GM23248 (cell line): ENCODE data around the gene CCT7. TPM values are rescaled to one million over a fixed set of nuclear protein-coding genes. Genes with fewer than 3 reads are reported as not detected.

Experiments
- DNase-seq: peaks from one replicate; pipeline ENCODE4 v3.0.0-alpha.2; 2015
- H2AFZ ChIP-seq: fragments of 200-600 bp; sonication (generic); 2 replicates; pipeline ENCODE4 v1.6.1; 2016; ENCODE audit warnings: antibody characterized with exemption
- H3F3A ChIP-seq: fragments of 200-600 bp; sonication (generic); 2 replicates; pipeline ENCODE4 v1.6.1; 2016; ENCODE audit warnings: mild to moderate bottlenecking, antibody characterized with exemption, mixed run types; ENCODE audit not compliant: insufficient read depth
- H3K27ac ChIP-seq: fragments of 200-600 bp; sonication (generic); 2 replicates; pipeline ENCODE4 v1.5.1; 2016; ENCODE audit warnings: mild to moderate bottlenecking
- H3K27me3 ChIP-seq: fragments of 200-600 bp; sonication (generic); replicated peaks from 2 replicates; pipeline ENCODE4 v1.6.1; 2016; ENCODE audit warnings: mild to moderate bottlenecking; ENCODE audit not compliant: insufficient read depth
- H3K36me3 ChIP-seq: fragments of 200-600 bp; sonication (generic); 2 replicates; pipeline ENCODE4 v1.6.1; 2016; ENCODE audit warnings: low read depth, mild to moderate bottlenecking
- H3K4me1 ChIP-seq: fragments of 200-600 bp; sonication (generic); 2 replicates; pipeline ENCODE4 v1.6.1; 2016; ENCODE audit warnings: mild to moderate bottlenecking; ENCODE audit not compliant: insufficient read depth
- H3K4me2 ChIP-seq: fragments of 200-600 bp; sonication (generic); one replicate; pipeline ENCODE4 v1.6.1; 2016; ENCODE audit warnings: mild to moderate bottlenecking; ENCODE audit not compliant: unreplicated experiment
- H3K4me3 ChIP-seq: fragments of 200-600 bp; sonication (generic); 2 replicates; pipeline ENCODE4 v1.5.1; 2016; ENCODE audit warnings: mild to moderate bottlenecking
- H3K79me2 ChIP-seq: fragments of 200-600 bp; sonication (generic); 2 replicates; pipeline ENCODE4 v1.6.1; 2016; ENCODE audit warnings: mild to moderate bottlenecking; ENCODE audit not compliant: insufficient read depth
- H3K9ac ChIP-seq: fragments of 200-600 bp; sonication (generic); 2 replicates; pipeline ENCODE4 v1.6.1; 2016; ENCODE audit warnings: mild to moderate bottlenecking
- H3K9me2 ChIP-seq: fragments of 200-600 bp; sonication (generic); 2 replicates; pipeline ENCODE4 v1.6.1; 2016; ENCODE audit warnings: mixed run types, mild to moderate bottlenecking, moderate library complexity; ENCODE audit not compliant: insufficient read depth
- H3K9me3 ChIP-seq: fragments of 200-600 bp; sonication (generic); one replicate; pipeline ENCODE4 v1.6.1; 2017; ENCODE audit warnings: low read depth
- H4K20me1 ChIP-seq: fragments of 200-600 bp; sonication (generic); 2 replicates; pipeline ENCODE4 v1.6.0; 2016; ENCODE audit not compliant: insufficient read depth
- EZH2 ChIP-seq: fragments of 200-600 bp; sonication (generic); IDR thresholded peaks from 2 replicates; pipeline ENCODE4 v1.6.1; 2018; ENCODE audit warnings: antibody characterized with exemption, mild to moderate bottlenecking; ENCODE audit not compliant: insufficient read depth, poor library complexity, severe bottlenecking
- EZH2phosphoT487 ChIP-seq: fragments of 200-600 bp; sonication (generic); IDR thresholded peaks from 2 replicates; pipeline ENCODE4 v1.6.1; 2018; ENCODE audit warnings: antibody characterized with exemption, moderate library complexity, mild to moderate bottlenecking, low read depth; ENCODE audit not compliant: insufficient read depth
- WGBS, 2 experiments: methylation state at CpG; one replicate each; pipeline ENCODE4 v1.1.6; 2015 to 2017; ENCODE audit warnings: low lambda C conversion rate in 2 of 2, low coverage in 1 of 2; ENCODE audit errors: missing lambda C conversion rate in 2 of 2; 5-methylcytosine and 5-hydroxymethylcytosine counted together
- in situ Hi-C: fragments of 300-500 bp; cut with MboI; formaldehyde crosslinking; loops from 2 replicates; pipeline ENCODE4 v1.15.0; 2020
- polyA plus RNA-seq: library from polyadenylated mRNA; unstranded; fragments of >200 nt; fragmentation: Nextera tagmentation; extraction: Ambion mirVana; gene quantifications from 2 replicates; pipeline ENCODE4 v1.2.1, GENCODE V29; 2016
- total RNA-seq: library from RNA; depleted of rRNA; stranded (reverse); fragments of >200 nt; shearing (Covaris generic); gene quantifications from 2 replicates; pipeline ENCODE4 v1.2.3, GENCODE V29; 2014

CCT7 gene
- total and polyA plus RNA-seq, 2 experiments from 2014 or later, result 213 to 272 TPM

DNA sequence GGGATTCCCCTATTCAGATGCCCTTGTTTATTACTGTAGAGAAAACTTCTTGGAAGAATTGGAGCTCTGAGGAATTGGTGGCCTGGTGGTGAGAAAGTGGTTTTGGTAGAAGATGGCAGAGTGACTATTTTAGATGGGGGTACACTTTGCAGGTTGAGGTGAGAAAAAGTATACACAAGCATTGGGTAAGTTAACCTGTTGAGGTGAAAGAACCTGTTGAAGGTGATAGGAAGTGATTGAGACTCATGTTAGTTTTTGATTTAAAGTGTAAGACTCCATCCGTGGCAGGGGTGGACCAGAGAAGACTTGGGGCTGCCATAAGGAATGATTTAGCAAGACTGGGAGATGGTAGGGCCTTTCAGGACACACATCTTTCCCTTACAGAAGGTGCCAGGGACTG is 3.1 kb downstream of the CCT7 start:
- no peak overlapping the region for H3K9ac ChIP-seq
- H3K27ac ChIP-seq, result no peak overlapping the region
- no peak overlapping the region for H3K4me2 ChIP-seq
- no peaks in the 10 kb centered on the region for H3K9me2 ChIP-seq
- DNase-seq, result no peak
- no peak overlapping the region for H3K4me3 ChIP-seq
- H4K20me1 ChIP-seq, result peaks cover 21% of the 10 kb centered on the region; the same call in 1 of the 2 replicates
- H3K9me3 ChIP-seq, result no peaks in the 10 kb centered on the region
- peaks cover 85% of the 10 kb centered on the region for H3K79me2 ChIP-seq
- H2AFZ ChIP-seq, result no peak overlapping the region
- H3K36me3 ChIP-seq, result peaks cover 12% of the 10 kb centered on the region; the same call in 1 of the 2 replicates
- H3K4me1 ChIP-seq, result peaks cover 25% of the 10 kb centered on the region
- no peaks in the 10 kb centered on the region for H3K27me3 ChIP-seq
- WGBS, 2 experiments, result 8 to 10% methylated on average over 1 of the region's 1 CpG
- peaks cover 29% of the 10 kb centered on the region for H3F3A ChIP-seq
- TF ChIP-seq EZH2, result no peak
- TF ChIP-seq EZH2phosphoT487, result no peak
- in situ Hi-C loops, result no loop called here

DNA sequence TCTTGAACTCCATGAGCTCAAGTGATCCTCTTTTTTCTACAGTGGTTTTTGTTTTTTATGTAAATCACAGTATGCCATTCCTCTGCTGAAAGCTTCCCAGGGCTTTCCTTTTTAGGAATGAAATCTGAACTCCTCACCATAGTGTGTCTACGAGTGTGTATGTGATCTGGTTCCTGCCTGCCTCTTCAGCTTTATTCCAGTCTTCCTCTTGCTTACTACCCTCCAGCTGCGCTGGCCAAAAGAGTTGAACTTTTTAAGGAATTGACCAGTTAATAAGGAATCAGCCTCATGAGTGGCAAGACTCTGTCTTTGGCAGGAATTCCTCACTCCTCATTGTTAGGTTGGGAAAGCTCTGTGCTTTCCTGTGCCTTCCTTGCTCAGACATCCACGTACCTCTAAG is 4.0 kb downstream of the CCT7 start:
- WGBS, 2 experiments, result 89 to 97% methylated on average over 3 of the region's 3 CpGs
- Histone ChIP-seq H3K9me2 (no peaks in the 10 kb centered on the region), H3K9ac (no peak overlapping the region), H2AFZ (no peak overlapping the region), H3F3A (peaks cover 29% of the 10 kb centered on the region), H3K27me3 (no peaks in the 10 kb centered on the region), H4K20me1 (peaks cover 21% of the 10 kb centered on the region; the same call in 1 of the 2 replicates), H3K4me3 (no peak overlapping the region), H3K4me1 (peaks cover 21% of the 10 kb centered on the region), H3K27ac (0 out of 2 replicates have a peak overlapping the region, but pooled peaks have one; percentile 6), H3K9me3 (no peaks in the 10 kb centered on the region), H3K36me3 (peaks cover 18% of the 10 kb centered on the region; the same call in 1 of the 2 replicates), H3K4me2 (no peak overlapping the region), H3K79me2 (peaks cover 90% of the 10 kb centered on the region)
- DNase-seq, result no peak
- TF ChIP-seq EZH2phosphoT487 (no peak), EZH2 (no peak)
- in situ Hi-C loops, result no loop called here

DNA sequence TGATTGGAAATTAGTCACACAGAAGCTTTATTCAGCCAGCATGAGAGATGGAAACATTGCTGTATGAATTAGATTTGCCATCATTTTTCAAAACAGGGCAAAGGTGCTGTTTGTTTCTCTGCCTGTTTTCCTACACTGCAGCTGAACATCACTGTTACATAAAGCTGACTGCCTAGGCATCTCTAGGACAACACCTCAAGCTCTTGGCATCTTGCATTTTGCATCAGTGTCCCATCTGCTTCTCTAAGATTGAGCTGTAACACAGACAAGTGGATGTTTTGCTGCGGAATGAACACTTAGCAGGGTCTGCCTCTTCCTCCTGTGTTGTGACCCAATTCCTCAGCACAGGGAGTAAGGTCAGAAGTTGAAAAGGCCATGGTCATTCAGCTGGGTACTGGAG is 4.9 kb downstream of the CCT7 start:
- 91 to 100% methylated on average over 1 of the region's 1 CpG for WGBS, 2 experiments
- Histone ChIP-seq H3K9me2 (no peaks in the 10 kb centered on the region), H3K27me3 (no peaks in the 10 kb centered on the region), H3K36me3 (peaks cover 24% of the 10 kb centered on the region; the same call in 1 of the 2 replicates), H3K27ac (peak overlapping the region; percentile 75; the same call in 1 of the 2 replicates), H3K4me1 (peaks cover 26% of the 10 kb centered on the region), H3K9me3 (no peaks in the 10 kb centered on the region), H3K4me2 (no peak overlapping the region), H4K20me1 (peaks cover 21% of the 10 kb centered on the region; the same call in 1 of the 2 replicates), H2AFZ (no peak overlapping the region), H3F3A (peaks cover 35% of the 10 kb centered on the region), H3K79me2 (peaks cover 98% of the 10 kb centered on the region), H3K4me3 (no peak overlapping the region), H3K9ac (no peak overlapping the region)
- no peak for DNase-seq
- in situ Hi-C loops, result no loop called here
- no peak for TF ChIP-seq EZH2
- no peak for TF ChIP-seq EZH2phosphoT487

DNA sequence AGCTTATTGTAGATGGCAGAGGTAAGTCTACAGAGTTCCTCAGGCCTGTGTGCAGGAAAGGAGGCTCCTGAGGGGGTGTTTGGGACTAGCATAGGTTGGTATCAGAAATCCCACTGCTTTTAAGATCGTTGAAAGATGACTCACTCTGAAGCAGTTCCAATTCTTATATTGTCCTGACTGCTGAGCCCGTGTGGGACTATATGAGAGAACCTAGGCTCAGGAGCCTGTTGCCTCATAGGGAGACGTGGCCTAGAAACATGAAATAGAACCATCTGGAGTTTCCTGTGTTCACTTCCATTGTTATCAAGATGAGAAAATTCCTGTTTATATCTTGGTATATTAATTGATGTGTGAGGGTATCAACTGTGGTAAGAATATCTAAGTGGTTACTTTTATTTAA is 5.7 kb downstream of the CCT7 start:
- Histone ChIP-seq H3K79me2 (peaks cover 98% of the 10 kb centered on the region), H2AFZ (no peak overlapping the region), H3K4me1 (peaks cover 32% of the 10 kb centered on the region), H3K36me3 (peaks cover 29% of the 10 kb centered on the region), H3K9me2 (no peaks in the 10 kb centered on the region), H3K9me3 (no peaks in the 10 kb centered on the region), H3K27ac (peak overlapping the region; percentile 75), H3K4me3 (no peak overlapping the region), H4K20me1 (peaks cover 21% of the 10 kb centered on the region; the same call in 1 of the 2 replicates), H3K27me3 (no peaks in the 10 kb centered on the region), H3K4me2 (peak overlapping the region; percentile 18), H3F3A (peaks cover 42% of the 10 kb centered on the region), H3K9ac (peak overlapping the region; percentile 43)
- 6 to 14% methylated on average over 3 of the region's 3 CpGs for WGBS, 2 experiments
- in situ Hi-C loops, result no loop called here
- peak; percentile 78 for DNase-seq
- TF ChIP-seq EZH2, result no peak
- no peak for TF ChIP-seq EZH2phosphoT487
